Right lobe of liver (tissue), 4 donors: ENCODE data around the gene PRKAR1B.

Experiments used
- CTCF ChIP-seq, 4 donors: fragments of 200-600 bp in 3 of 4; fragments of 450-650 bp in 1 of 4; IDR thresholded peaks; one replicate each; pipeline versions ENCODE4 v1.5.1 to v1.8.0; 2016 to 2022; ENCODE audit warnings: antibody characterized with exemption in 4 of 4, mild to moderate bottlenecking in 2 of 4
- POLR2A ChIP-seq: fragments of 450-650 bp; IDR thresholded peaks from one replicate; pipeline ENCODE4 v1.6.1; 2017; ENCODE audit warnings: antibody characterized with exemption, mild to moderate bottlenecking
- donor health status: DM: no; HTN: no; CAD: no.
- donor health status: DM: no; HTN: no; CAD: no.
- donor health status: DM: no; HTN: yes; CAD: no.

GRCh38 chr7:696812-697551 is 30.1 kb downstream of the PRKAR1B start:
- no peak for TF ChIP-seq CTCF (IDR thresholded peaks at IDR 0.05)
- no peak for TF ChIP-seq POLR2A
